Measurements from ENCODE around the gene KCNC2.

GRCh38 chr12:75065482-75065881 is 144.2 kb downstream of the KCNC2 start:
- TF ChIP-seq YY1 (IDR thresholded peaks at IDR 0.05; ENCODE audit: insufficient read depth, insufficient read length) (no peak), ZNF274 (IDR thresholded peaks at IDR 0.05; ENCODE audit: low read depth, low read length) (no peak)
